ENCODE results near the gene TBC1D5. TPM values are rescaled to one million over a fixed set of nuclear protein-coding genes. Genes with fewer than 3 reads are reported as not detected.
"Not testable (repeated sequence)": the region's sequence is repeated elsewhere in the genome, so short reads cannot be mapped to it uniquely, and the experiment has no call there.

TBC1D5 gene, protein sequence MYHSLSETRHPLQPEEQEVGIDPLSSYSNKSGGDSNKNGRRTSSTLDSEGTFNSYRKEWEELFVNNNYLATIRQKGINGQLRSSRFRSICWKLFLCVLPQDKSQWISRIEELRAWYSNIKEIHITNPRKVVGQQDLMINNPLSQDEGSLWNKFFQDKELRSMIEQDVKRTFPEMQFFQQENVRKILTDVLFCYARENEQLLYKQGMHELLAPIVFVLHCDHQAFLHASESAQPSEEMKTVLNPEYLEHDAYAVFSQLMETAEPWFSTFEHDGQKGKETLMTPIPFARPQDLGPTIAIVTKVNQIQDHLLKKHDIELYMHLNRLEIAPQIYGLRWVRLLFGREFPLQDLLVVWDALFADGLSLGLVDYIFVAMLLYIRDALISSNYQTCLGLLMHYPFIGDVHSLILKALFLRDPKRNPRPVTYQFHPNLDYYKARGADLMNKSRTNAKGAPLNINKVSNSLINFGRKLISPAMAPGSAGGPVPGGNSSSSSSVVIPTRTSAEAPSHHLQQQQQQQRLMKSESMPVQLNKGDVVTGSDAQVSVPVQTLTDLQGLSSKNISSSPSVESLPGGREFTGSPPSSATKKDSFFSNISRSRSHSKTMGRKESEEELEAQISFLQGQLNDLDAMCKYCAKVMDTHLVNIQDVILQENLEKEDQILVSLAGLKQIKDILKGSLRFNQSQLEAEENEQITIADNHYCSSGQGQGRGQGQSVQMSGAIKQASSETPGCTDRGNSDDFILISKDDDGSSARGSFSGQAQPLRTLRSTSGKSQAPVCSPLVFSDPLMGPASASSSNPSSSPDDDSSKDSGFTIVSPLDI
- total RNA-seq: 10 to 100 TPM; 22.8 to 35.6 (median 31.0) TPM
- 1 to 10 TPM; 6.7 TPM for polyA plus RNA-seq
- long read RNA-seq, donor 1, partial matches to known transcripts: 14 of 23 reads
- long read RNA-seq, donor 1, other reads (novel, unspliced or antisense): 9 of 23 reads
- long read RNA-seq, donor 2, partial matches to known transcripts: 8 of 36 reads
- long read RNA-seq, donor 2, other reads (novel, unspliced or antisense): 28 of 36 reads
- long read RNA-seq, donor 3, partial matches to known transcripts: 9 of 46 reads
- long read RNA-seq, donor 3, other reads (novel, unspliced or antisense): 37 of 46 reads

DNA sequence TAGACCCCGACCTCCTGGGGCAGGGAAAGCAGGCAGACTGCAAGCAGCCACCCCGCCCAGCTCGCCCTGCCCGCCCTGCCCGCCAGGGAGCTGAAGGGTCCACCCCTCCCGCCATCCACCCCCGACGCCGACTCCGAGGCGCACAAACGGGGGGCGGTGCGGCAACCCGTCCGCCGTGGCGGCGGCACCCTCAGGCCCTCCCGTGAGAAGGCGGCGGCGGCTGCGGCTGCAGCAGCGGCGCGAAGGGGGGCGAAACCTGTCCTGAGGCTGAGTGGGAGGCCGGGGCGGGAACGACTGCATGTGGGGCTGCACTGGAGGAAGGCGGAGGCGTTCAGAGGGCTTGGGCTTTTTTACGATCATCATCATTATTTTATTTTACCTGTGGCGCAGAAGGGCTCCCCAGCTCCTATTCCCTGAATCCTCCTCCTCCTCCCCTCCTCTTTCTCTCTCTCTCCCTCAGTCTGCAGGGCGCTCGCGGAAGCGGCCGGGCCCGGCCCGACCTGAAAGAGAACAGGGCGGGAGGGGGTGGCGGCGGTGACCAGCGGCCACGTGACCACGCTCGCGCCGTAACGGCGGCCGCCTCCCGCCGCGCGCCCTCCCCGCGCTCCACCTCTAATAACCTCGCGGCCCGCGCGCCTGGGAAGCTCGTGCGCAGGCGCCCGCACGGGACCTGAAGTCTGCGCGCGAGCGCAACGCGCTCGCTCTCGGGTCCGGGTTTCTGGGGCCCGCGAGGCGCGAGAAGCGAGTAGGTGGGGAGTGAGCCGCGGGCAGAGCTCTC lies at the start of gene TBC1D5:
TBC1D5 (minus strand) TSS at position 530 of the 778 bp plus-strand sequence. CDS start 234,061 bp downstream, outside the sequence.
- TF ChIP-seq, protein P1, sequence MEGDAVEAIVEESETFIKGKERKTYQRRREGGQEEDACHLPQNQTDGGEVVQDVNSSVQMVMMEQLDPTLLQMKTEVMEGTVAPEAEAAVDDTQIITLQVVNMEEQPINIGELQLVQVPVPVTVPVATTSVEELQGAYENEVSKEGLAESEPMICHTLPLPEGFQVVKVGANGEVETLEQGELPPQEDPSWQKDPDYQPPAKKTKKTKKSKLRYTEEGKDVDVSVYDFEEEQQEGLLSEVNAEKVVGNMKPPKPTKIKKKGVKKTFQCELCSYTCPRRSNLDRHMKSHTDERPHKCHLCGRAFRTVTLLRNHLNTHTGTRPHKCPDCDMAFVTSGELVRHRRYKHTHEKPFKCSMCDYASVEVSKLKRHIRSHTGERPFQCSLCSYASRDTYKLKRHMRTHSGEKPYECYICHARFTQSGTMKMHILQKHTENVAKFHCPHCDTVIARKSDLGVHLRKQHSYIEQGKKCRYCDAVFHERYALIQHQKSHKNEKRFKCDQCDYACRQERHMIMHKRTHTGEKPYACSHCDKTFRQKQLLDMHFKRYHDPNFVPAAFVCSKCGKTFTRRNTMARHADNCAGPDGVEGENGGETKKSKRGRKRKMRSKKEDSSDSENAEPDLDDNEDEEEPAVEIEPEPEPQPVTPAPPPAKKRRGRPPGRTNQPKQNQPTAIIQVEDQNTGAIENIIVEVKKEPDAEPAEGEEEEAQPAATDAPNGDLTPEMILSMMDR (IDR thresholded peaks at IDR 0.05): peak in 2 of 9 donors; percentile 7 to 13
- DNase-seq (peak; percentile 95 to 97), ATAC-seq (peak; percentile 95 to 99 (median 96))
- Histone ChIP-seq H3K27me3 (no peaks in the 10 kb centered on the region), H3K4me3 (peak within 1 kb of the TSS; percentile 76 to 93 (median 88)), H3K4me1 (peaks cover 3 to 54% (median 33%) of the 10 kb centered on the region in 9 donors), H3K36me3 (no peaks in the 10 kb centered on the region), H3K27ac (peak within 1 kb of the TSS; percentile 94 to 100 (median 98)), H3K9me3 (no peaks in the 10 kb centered on the region)
- 0% methylated on average over 86 of the region's 86 CpGs for WGBS, 2 donors
- intact Hi-C loops (cut with DNase I): loop anchor here in 2 of 10 donors (5.0 kb wide), 1 partner anchor 95 kb away; no protein-coding TSS in a partner anchor

DNA sequence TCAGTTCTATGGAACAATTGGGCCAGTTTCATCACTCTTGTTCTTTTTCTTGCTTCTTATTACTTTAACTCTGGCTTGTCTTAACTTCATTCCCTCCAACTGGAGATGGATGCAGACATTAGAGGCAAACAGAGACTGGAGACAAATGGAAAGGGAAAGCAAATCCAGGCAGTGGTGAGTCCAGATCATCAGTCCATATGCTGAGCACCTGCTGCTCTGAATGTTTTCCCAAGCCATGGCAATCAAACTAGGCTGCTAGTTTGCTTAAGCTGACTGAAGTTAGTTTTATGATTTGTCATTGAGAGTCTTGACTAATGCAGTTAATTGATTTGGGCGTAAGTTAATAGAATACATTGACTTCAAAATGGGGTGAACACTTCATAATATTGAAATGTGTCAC lies 41.0 kb upstream of the TBC1D5 start:
- Histone ChIP-seq H3K4me3 (no peak overlapping the region), H3K36me3 (no peaks in the 10 kb centered on the region), H3K27me3 (no peaks in the 10 kb centered on the region), H3K4me1 (peaks cover 0 to 4% (median 0%) of the 10 kb centered on the region in 9 donors), H3K9me3 (peaks cover 0 to 18% (median 0%) of the 10 kb centered on the region in 11 donors), H3K27ac (no peak overlapping the region)
- WGBS, 2 donors: 95 to 100% methylated on average over 1 of the region's 1 CpG
- intact Hi-C loops (cut with DNase I): no loop called here
- no peak for ATAC-seq
- DNase-seq: no peak
- TF ChIP-seq, protein P1 (IDR thresholded peaks at IDR 0.05): no peak

DNA sequence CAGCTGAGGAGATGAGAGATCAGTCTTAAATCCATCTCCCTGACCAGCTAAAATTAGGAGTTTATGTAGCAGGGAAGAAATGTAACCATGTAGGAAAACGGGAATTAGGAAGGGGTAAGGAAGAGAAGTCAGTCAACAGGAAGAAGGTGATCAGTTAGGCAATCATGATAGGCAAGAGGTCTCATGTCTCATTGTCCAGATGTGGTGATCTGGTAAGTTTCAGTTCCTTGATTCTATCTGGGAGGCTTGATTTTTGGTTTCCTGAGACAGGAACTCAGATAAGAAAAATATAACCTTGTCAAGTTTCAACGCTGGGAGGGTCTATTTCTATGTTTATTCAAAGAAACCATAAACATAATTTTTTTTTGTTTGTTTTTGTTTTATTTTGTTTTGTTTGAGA lies 40.3 kb upstream of the TBC1D5 start:
- no peak overlapping the region for H3K4me3 ChIP-seq
- no peak overlapping the region for H3K27ac ChIP-seq
- intact Hi-C loops (cut with DNase I): no loop called here
- no peaks in the 10 kb centered on the region for H3K27me3 ChIP-seq
- WGBS, 2 donors: 51 to 58% methylated on average over 2 of the region's 2 CpGs
- TF ChIP-seq, protein P1 (IDR thresholded peaks at IDR 0.05): no peak
- ATAC-seq: no peak
- H3K4me1 ChIP-seq: peaks cover 0 to 4% (median 0%) of the 10 kb centered on the region in 9 donors
- H3K36me3 ChIP-seq: no peaks in the 10 kb centered on the region
- no peak for DNase-seq
- peaks cover 0 to 11% (median 0%) of the 10 kb centered on the region in 11 donors for H3K9me3 ChIP-seq

DNA sequence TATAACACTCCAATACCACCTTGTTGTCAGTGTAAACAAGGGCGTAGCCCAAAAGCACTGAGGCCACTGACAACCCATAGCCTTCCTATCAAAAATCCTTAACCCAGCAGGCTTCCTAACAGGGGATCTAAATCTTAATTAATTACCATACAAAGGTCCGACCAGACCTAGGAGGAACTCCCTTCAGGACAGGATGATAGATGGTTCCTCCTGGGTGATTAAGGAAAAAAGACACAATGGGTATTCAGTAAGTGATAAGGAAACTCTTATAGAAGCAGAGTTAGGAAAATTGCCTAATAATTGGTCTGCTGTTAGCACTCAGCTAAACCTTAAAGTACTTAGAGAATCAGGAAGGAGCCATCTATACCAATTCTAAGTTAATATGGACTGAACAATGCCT lies 37.9 kb upstream of the TBC1D5 start:
- intact Hi-C loops (cut with DNase I); H3K27ac ChIP-seq; ATAC-seq; H3K9me3 ChIP-seq; DNase-seq; H3K27me3 ChIP-seq; H3K4me3 ChIP-seq; H3K4me1 ChIP-seq; H3K36me3 ChIP-seq: not testable (repeated sequence)
- WGBS, 2 donors: 57 to 70% methylated on average over 2 of the region's 2 CpGs

DNA sequence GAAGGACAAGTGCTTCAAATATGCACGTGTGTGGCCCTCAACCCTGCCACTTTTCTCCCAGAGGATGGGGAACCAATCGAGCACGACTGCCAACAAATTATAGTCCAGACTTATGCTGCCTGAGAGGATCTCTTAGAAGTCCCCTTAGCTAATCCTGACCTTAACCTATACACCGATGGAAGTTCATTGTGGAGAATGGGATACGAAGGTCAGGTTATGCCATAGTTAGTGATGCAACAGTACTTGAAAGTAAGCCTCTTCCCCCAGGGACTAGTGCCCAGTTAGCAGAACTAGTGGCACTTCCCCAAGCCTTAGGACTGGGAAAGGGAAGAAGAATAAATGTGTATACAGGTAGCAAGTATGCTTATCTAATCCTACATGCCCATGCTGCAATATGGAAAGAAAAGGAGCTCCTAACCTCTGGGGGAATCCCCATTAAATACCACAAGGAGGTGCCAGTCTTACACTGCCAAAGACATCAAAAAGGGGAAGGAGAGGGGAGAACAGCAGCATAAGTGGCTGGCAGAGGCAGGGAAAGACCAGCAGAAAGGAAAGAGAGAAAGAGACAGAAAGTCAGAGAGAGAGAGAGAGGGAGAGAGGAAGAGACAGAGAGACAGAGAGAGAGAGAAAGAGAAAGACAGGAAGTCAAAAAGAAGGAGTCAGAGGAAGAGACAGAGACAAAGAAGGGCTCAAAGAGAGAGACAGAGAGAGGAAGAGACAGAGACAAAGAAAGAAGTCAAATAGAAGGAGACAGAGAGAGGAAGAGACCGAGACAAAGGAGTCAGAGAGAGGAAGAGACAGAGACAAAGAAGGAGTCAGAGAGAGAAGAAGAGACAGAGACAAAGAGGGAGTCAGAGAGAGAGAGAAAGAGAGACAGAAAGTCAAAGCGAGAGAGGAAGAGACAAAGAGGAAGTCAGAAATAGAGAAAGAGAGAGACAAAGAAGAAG lies 37.1 kb upstream of the TBC1D5 start:
- DNase-seq; intact Hi-C loops (cut with DNase I); H3K4me1 ChIP-seq; H3K36me3 ChIP-seq; ATAC-seq; H3K27ac ChIP-seq; H3K4me3 ChIP-seq; H3K27me3 ChIP-seq: not testable (repeated sequence)
- 83 to 84% methylated on average over 7 of the region's 7 CpGs for WGBS, 2 donors
- H3K9me3 ChIP-seq: peaks cover 0 to 16% (median 0%) of the 10 kb centered on the region in 11 donors

DNA sequence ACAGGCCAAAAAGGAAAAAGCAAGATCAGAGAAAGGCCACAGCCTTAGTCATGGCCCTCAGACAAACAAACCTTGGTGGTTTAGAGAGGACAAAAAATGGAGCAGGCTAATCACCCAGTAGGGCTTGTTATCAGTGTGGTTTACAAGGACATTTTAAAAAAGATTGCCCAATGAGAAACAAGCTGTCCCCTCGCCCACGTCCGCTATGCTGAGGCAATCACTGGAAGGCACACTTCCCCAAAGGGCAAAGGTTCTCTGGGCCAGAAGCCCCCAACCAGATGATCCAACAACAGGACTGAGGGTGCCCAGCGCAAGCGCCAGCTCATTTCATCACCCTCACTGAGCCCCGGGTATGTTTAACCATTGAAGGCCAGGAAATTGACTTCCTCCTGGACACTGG lies 34.9 kb upstream of the TBC1D5 start:
- ATAC-seq; H3K36me3 ChIP-seq; DNase-seq; H3K4me3 ChIP-seq; H3K4me1 ChIP-seq; H3K27ac ChIP-seq; intact Hi-C loops (cut with DNase I); H3K27me3 ChIP-seq: not testable (repeated sequence)
- 87 to 93% methylated on average over 6 of the region's 6 CpGs for WGBS, 2 donors
- H3K9me3 ChIP-seq: peaks cover 0 to 13% (median 0%) of the 10 kb centered on the region in 11 donors
